ENCODE results near the gene HMMR. TPM values are rescaled to one million over a fixed set of nuclear protein-coding genes. Genes with fewer than 3 reads are reported as not detected.

HMMR gene
- total and polyA plus RNA-seq, 7 donors = 1.1 to 18.1 (median 3.0) TPM; not detected in 2

- intact Hi-C loops (cut with DNase I) = no loop called here
- no peak for DNase-seq
- Histone ChIP-seq H3K36me3 (peaks cover 0 to 17% (median 7%) of the 10 kb centered on the region in 4 donors), H3K4me1 (peaks cover 0 to 69% (median 60%) of the 10 kb centered on the region in 4 donors), H3K4me3 (peak overlapping the region in 3 of 4 donors; percentile 19 to 33 (median 27)), H3K27me3 (no peaks in the 10 kb centered on the region), H3K9me3 (no peaks in the 10 kb centered on the region), H3K27ac (peak overlapping the region; percentile 89 to 98 (median 95))
- WGBS, 2 donors = 22 to 26% methylated on average over 5 of the region's 5 CpGs
- TF ChIP-seq EP300 (IDR thresholded peaks at IDR 0.05) = no peak
- no peak for TF ChIP-seq CTCF (IDR thresholded peaks at IDR 0.05)
- no peak for TF ChIP-seq POLR2A (IDR thresholded peaks at IDR 0.05)
- no peak for TF ChIP-seq POLR2AphosphoS5 (IDR thresholded peaks at IDR 0.05)
Measured at GRCh38 chr5:163508753-163509152, 48.3 kb downstream of the HMMR start.

GRCh38 chr5:163509291-163509951 lies 49.0 kb downstream of the HMMR start:
- Histone ChIP-seq H3K27ac (peak overlapping the region; percentile 89 to 98 (median 95)), H3K4me1 (peaks cover 0 to 63% (median 58%) of the 10 kb centered on the region in 4 donors), H3K4me3 (peak overlapping the region in 3 of 4 donors; percentile 19 to 33 (median 27)), H3K36me3 (peaks cover 0 to 24% (median 9%) of the 10 kb centered on the region in 4 donors), H3K9me3 (no peaks in the 10 kb centered on the region), H3K27me3 (no peaks in the 10 kb centered on the region)
- intact Hi-C loops (cut with DNase I) = no loop called here
- peak in 1 of 4 donors; percentile 27 for TF ChIP-seq POLR2AphosphoS5 (IDR thresholded peaks at IDR 0.05)
- no peak for TF ChIP-seq POLR2A (IDR thresholded peaks at IDR 0.05)
- WGBS, 2 donors = 7 to 28% methylated on average over 7 of the region's 7 CpGs
- DNase-seq = no peak

GRCh38 chr5:163512526-163512925 lies 52.1 kb downstream of the HMMR start:
- DNase-seq = no peak
- Histone ChIP-seq H3K27me3 (no peaks in the 10 kb centered on the region), H3K27ac (no peak overlapping the region), H3K9me3 (no peaks in the 10 kb centered on the region), H3K4me3 (no peak overlapping the region), H3K36me3 (peaks cover 7 to 55% (median 31%) of the 10 kb centered on the region in 4 donors), H3K4me1 (peaks cover 0 to 53% (median 48%) of the 10 kb centered on the region in 4 donors)
- TF ChIP-seq EP300 (IDR thresholded peaks at IDR 0.05) = no peak
- TF ChIP-seq POLR2AphosphoS5 (IDR thresholded peaks at IDR 0.05) = no peak
- TF ChIP-seq CTCF (IDR thresholded peaks at IDR 0.05) = no peak
- no peak for TF ChIP-seq POLR2A (IDR thresholded peaks at IDR 0.05)
- WGBS, 2 donors = 91% methylated on average over 5 of the region's 5 CpGs
- intact Hi-C loops (cut with DNase I) = no loop called here

GRCh38 chr5:163525096-163525495 lies 64.7 kb downstream of the HMMR start:
- H3K4me1 ChIP-seq = no peaks in the 10 kb centered on the region
- H3K36me3 ChIP-seq = peaks cover 0 to 20% (median under 1%) of the 10 kb centered on the region in 4 donors
- H3K27ac ChIP-seq = no peak overlapping the region
- WGBS, 2 donors = 90 to 94% methylated on average over 1 of the region's 1 CpG
- TF ChIP-seq CTCF (IDR thresholded peaks at IDR 0.05) (no peak), EP300 (IDR thresholded peaks at IDR 0.05) (no peak), POLR2A (IDR thresholded peaks at IDR 0.05) (no peak), POLR2AphosphoS5 (IDR thresholded peaks at IDR 0.05) (no peak)
- intact Hi-C loops (cut with DNase I) = no loop called here
- H3K9me3 ChIP-seq = no peaks in the 10 kb centered on the region
- no peak overlapping the region for H3K4me3 ChIP-seq
- no peaks in the 10 kb centered on the region for H3K27me3 ChIP-seq
- DNase-seq = no peak

- Histone ChIP-seq H3K9me3 (no peaks in the 10 kb centered on the region), H3K27me3 (no peaks in the 10 kb centered on the region), H3K27ac (no peak overlapping the region), H3K36me3 (no peaks in the 10 kb centered on the region), H3K4me3 (no peak overlapping the region), H3K4me1 (no peaks in the 10 kb centered on the region)
- 77 to 83% methylated on average over 5 of the region's 5 CpGs for WGBS, 2 donors
- no peak for TF ChIP-seq POLR2AphosphoS5 (IDR thresholded peaks at IDR 0.05)
- no peak for TF ChIP-seq POLR2A (IDR thresholded peaks at IDR 0.05)
- no peak for TF ChIP-seq CTCF (IDR thresholded peaks at IDR 0.05)
- no peak for TF ChIP-seq EP300 (IDR thresholded peaks at IDR 0.05)
- intact Hi-C loops (cut with DNase I) = no loop called here
- no peak for DNase-seq
Measured at GRCh38 chr5:163529698-163530097, 69.3 kb downstream of the HMMR start.

Data from sigmoid colon (tissue), 7 donors.